ENCODE results near the gene CLIP1.

GRCh38 chr12:122245553-122245952 lies 176.9 kb downstream of the CLIP1 start:
- TF ChIP-seq POLR2AphosphoS5 (IDR thresholded peaks at IDR 0.05): no peak
- TF ChIP-seq CTCF (IDR thresholded peaks at IDR 0.05): no peak
